ENCODE measurements around the gene HDAC4. TPM values are rescaled to one million over a fixed set of nuclear protein-coding genes. Genes with fewer than 3 reads are reported as not detected.

The HDAC4 gene
- polyA plus RNA-seq, 2 of the 4 experiments (the other 2 are of a cell fraction): 8.6 to 10.4 TPM

DNA sequence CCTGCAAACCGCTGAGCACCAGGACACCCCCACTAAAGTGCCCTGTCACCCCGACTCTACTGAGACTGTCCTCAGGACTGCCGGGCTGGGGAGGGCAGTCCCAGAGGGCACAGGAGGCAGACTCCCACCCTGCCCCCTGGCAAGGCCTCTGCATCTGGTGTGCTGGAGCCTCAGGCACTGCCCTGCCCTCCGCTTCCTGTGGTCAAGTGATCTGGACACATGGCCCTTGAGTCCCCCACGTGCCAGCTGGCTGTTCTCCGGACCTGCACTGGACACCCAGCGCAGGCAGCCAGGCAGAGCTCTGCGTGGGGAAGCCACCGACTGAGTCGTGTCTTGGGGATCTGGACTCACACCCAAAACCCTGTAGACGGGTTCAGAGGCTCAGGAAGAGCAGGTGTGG, 335.3 kb downstream of the HDAC4 start:
- FAIRE-seq (no peak), DNase-seq (ENCODE audit: low read depth in 1 of 2, low spot score in 1 of 2) (no peak), ATAC-seq (no peak)
- Histone ChIP-seq H3K27ac (no peak overlapping the region), H3K4me3 (no peak overlapping the region), H3K9me3 (no peaks in the 10 kb centered on the region), H3K4me1 (peaks cover 9% of the 10 kb centered on the region), H3K4me2 (no peak overlapping the region)
- ChIA-PET POLR2A (no interaction called here), CTCF (no interaction called here)
- no peak for TF ChIP-seq CTCF (IDR thresholded peaks at IDR 0.05)
- no peak for TF ChIP-seq HEYL (CRISPR knock-in tag; IDR thresholded peaks at IDR 0.05)
- TF ChIP-seq KDM5A (IDR thresholded peaks at IDR 0.05): no peak
- TF ChIP-seq MYC (IDR thresholded peaks at IDR 0.05; ENCODE audit: borderline replicate concordance, low read length): no peak
- TF ChIP-seq, protein P1, sequence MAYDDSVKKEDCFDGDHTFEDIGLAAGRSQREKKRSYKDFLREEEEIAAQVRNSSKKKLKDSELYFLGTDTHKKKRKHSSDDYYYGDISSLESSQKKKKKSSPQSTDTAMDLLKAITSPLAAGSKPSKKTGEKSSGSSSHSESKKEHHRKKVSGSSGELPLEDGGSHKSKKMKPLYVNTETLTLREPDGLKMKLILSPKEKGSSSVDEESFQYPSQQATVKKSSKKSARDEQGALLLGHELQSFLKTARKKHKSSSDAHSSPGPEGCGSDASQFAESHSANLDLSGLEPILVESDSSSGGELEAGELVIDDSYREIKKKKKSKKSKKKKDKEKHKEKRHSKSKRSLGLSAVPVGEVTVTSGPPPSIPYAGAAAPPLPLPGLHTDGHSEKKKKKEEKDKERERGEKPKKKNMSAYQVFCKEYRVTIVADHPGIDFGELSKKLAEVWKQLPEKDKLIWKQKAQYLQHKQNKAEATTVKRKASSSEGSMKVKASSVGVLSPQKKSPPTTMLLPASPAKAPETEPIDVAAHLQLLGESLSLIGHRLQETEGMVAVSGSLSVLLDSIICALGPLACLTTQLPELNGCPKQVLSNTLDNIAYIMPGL (CRISPR knock-in tag; IDR thresholded peaks at IDR 0.05; ENCODE audit: borderline replicate concordance): no peak
- TF ChIP-seq CHD4 (IDR thresholded peaks at IDR 0.05; ENCODE audit: borderline replicate concordance): no peak
- 98% methylated on average over 11 of the region's 11 CpGs for WGBS (ENCODE audit: missing lambda C conversion rate)

DNA sequence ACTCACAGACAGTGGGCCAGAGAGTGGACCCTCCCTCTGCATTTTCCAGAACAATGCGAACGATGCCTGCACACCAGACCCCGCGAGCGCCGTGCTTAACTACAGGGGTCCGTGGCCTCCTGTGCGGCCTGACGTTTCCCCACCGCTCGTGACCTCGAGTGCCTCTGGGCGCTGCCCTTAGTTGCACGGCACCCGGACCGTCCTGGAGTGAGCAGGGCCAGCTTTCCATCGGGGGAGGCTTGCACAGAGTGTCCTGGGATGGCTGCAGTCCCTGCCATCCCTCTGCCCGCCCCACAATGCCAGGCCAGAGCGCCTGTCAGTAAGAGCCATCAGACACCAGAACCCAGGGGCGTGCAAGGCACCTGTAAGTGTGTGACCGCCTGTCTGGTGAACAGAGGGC, 335.9 kb downstream of the HDAC4 start:
- ATAC-seq (no peak), DNase-seq (ENCODE audit: low read depth in 1 of 2, low spot score in 1 of 2) (no peak), FAIRE-seq (no peak)
- H3K4me2 ChIP-seq: no peak overlapping the region
- CTCF ChIA-PET: no interaction called here
- WGBS (ENCODE audit: missing lambda C conversion rate): 97% methylated on average over 15 of the region's 21 CpGs
- H3K4me1 ChIP-seq: peaks cover 4% of the 10 kb centered on the region
- TF ChIP-seq CHD2 (IDR thresholded peaks at IDR 0.05; ENCODE audit: low read length, partially characterized antibody) (no peak), EHMT2 (IDR thresholded peaks at IDR 0.05; ENCODE audit: low read depth) (no peak), KDM5A (IDR thresholded peaks at IDR 0.05) (no peak), KDM1A (IDR thresholded peaks at IDR 0.05; ENCODE audit: low read depth) (no peak), EP300 (IDR thresholded peaks at IDR 0.05) (no peak), PBX3 (IDR thresholded peaks at IDR 0.05) (no peak), FOSL2 (IDR thresholded peaks at IDR 0.05) (no peak), FOSL2 (CRISPR knock-in tag; IDR thresholded peaks at IDR 0.05) (no peak), CHD4 (IDR thresholded peaks at IDR 0.05; ENCODE audit: borderline replicate concordance) (no peak), HEYL (CRISPR knock-in tag; IDR thresholded peaks at IDR 0.05) (no peak), NPAS2 (CRISPR knock-in tag; IDR thresholded peaks at IDR 0.05; ENCODE audit: borderline replicate concordance) (no peak), ZFP36 (IDR thresholded peaks at IDR 0.05; ENCODE audit: borderline replicate concordance, partially characterized antibody) (no peak), RAD21 (conservative IDR thresholded peaks at IDR 0.05 in 1 of 2, IDR thresholded peaks at IDR 0.05 in 1 of 2) (no peak)
- no peak overlapping the region for H3K4me3 ChIP-seq
- no peaks in the 10 kb centered on the region for H3K9me3 ChIP-seq
- no peak overlapping the region for H3K27ac ChIP-seq
- POLR2A ChIA-PET: no interaction called here

DNA sequence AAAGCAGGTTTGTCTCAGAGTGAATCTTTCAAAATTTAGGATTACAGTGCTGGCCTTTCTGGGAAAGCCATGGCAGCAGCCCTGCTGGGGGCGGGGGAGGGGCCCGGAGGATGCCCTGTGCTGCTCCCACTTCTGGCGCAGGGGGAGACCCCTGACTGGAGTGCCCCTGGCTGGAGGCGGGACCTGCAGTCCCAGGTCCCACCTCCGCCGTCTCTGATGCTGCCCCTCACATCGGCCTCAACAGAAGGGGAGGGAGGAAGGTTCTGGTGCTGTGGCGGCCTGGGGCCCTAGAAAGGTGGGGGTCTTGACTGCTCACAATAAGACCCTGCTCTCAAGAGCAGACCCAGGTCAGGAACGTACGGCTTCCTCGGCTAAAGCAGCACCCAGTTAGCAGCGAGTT, 336.6 kb downstream of the HDAC4 start:
- 94% methylated on average over 12 of the region's 12 CpGs for WGBS (ENCODE audit: missing lambda C conversion rate)
- CTCF ChIA-PET: no interaction called here
- TF ChIP-seq MYC (IDR thresholded peaks at IDR 0.05; ENCODE audit: borderline replicate concordance, low read length) (no peak), BCL3 (IDR thresholded peaks at IDR 0.05) (no peak), JUN (IDR thresholded peaks at IDR 0.05) (no peak), EHF (CRISPR knock-in tag; IDR thresholded peaks at IDR 0.05) (no peak), SREBF2 (IDR thresholded peaks at IDR 0.05) (no peak), HDAC2 (IDR thresholded peaks at IDR 0.05) (no peak), NR3C1 (IDR thresholded peaks at IDR 0.05) (no peak), BHLHE40 (IDR thresholded peaks at IDR 0.05; ENCODE audit: low read depth, low read length) (no peak), ZC3H11A (IDR thresholded peaks at IDR 0.05) (no peak), RCOR1 (IDR thresholded peaks at IDR 0.05; ENCODE audit: low read depth, low read length) (no peak)
- TF ChIP-seq, protein P2, sequence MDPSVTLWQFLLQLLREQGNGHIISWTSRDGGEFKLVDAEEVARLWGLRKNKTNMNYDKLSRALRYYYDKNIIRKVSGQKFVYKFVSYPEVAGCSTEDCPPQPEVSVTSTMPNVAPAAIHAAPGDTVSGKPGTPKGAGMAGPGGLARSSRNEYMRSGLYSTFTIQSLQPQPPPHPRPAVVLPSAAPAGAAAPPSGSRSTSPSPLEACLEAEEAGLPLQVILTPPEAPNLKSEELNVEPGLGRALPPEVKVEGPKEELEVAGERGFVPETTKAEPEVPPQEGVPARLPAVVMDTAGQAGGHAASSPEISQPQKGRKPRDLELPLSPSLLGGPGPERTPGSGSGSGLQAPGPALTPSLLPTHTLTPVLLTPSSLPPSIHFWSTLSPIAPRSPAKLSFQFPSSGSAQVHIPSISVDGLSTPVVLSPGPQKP (IDR thresholded peaks at IDR 0.05; ENCODE audit: low read depth, low read length): no peak
- ATAC-seq: no peak
- no peaks in the 10 kb centered on the region for H3K9me3 ChIP-seq
- no peak for FAIRE-seq
- DNase-seq (ENCODE audit: low read depth in 1 of 2, low spot score in 1 of 2): no peak
- H3K4me1 ChIP-seq: no peaks in the 10 kb centered on the region
- no peak overlapping the region for H3K4me2 ChIP-seq
- no peak overlapping the region for H3K4me3 ChIP-seq
- H3K27ac ChIP-seq: no peak overlapping the region
- POLR2A ChIA-PET: no interaction called here

Measured in A549 (cell line).